ENCODE results near the gene NDUFA8.

GRCh38 chr9:122158202-122158601 is 1.4 kb downstream of the NDUFA8 start:
- TF ChIP-seq POLR2A (IDR thresholded peaks at IDR 0.05; ENCODE audit: extremely low read depth, insufficient read length), result no peak
- peak; percentile 61 for TF ChIP-seq CTCF (IDR thresholded peaks at IDR 0.05; ENCODE audit: low read depth, low read length)
- no peak for TF ChIP-seq MAX (IDR thresholded peaks at IDR 0.05; ENCODE audit: low read depth, low read length)
- TF ChIP-seq MYC (IDR thresholded peaks at IDR 0.05; ENCODE audit: low read depth, low read length), result no peak
